Measurements from ENCODE around the gene ZNF366.

The ZNF366 gene

GRCh38 chr5:72489536-72489935 lies 17.7 kb downstream of the ZNF366 start:
- DNase-seq = no peak

- no peak for DNase-seq
These were observed 18.5 kb downstream of the ZNF366 start for GRCh38 chr5:72488756-72489155.

GRCh38 chr5:72487177-72487576 lies 20.0 kb downstream of the ZNF366 start:
- no peak for DNase-seq

- no peak for DNase-seq
These were observed 20.8 kb downstream of the ZNF366 start for GRCh38 chr5:72486371-72486770.

GRCh38 chr5:72485430-72485974 lies 21.7 kb downstream of the ZNF366 start:
- DNase-seq = no peak

GRCh38 chr5:72482046-72482445 lies 25.2 kb downstream of the ZNF366 start:
- DNase-seq = no peak

- no peak for DNase-seq
These were observed 26.4 kb downstream of the ZNF366 start for GRCh38 chr5:72480841-72481240.

GRCh38 chr5:72479921-72480320 lies 27.3 kb downstream of the ZNF366 start:
- DNase-seq = no peak

GRCh38 chr5:72478684-72479083 lies 28.5 kb downstream of the ZNF366 start:
- DNase-seq = no peak

- no peak for DNase-seq
These were observed 28.9 kb downstream of the ZNF366 start for GRCh38 chr5:72478276-72478675.

GRCh38 chr5:72477644-72478043 lies 29.6 kb downstream of the ZNF366 start:
- DNase-seq = no peak

- DNase-seq = no peak
These were observed 30.0 kb downstream of the ZNF366 start for GRCh38 chr5:72477176-72477575.

GRCh38 chr5:72476721-72477120 lies 30.5 kb downstream of the ZNF366 start:
- no peak for DNase-seq

GRCh38 chr5:72476275-72476674 lies 30.9 kb downstream of the ZNF366 start:
- no peak for DNase-seq

- DNase-seq = no peak
These were observed 32.7 kb downstream of the ZNF366 start for GRCh38 chr5:72474516-72474915.

- DNase-seq = no peak
These were observed 33.1 kb downstream of the ZNF366 start for GRCh38 chr5:72474046-72474500.

GRCh38 chr5:72472666-72473422 lies 34.4 kb downstream of the ZNF366 start:
- DNase-seq = no peak

- no peak for DNase-seq
These were observed 35.2 kb downstream of the ZNF366 start for GRCh38 chr5:72472031-72472430.

GRCh38 chr5:72470826-72471225 lies 36.4 kb downstream of the ZNF366 start:
- DNase-seq = no peak

- peak; percentile 36 for DNase-seq
These were observed 38.6 kb downstream of the ZNF366 start for GRCh38 chr5:72468606-72469005.

GRCh38 chr5:72468024-72468423 lies 39.2 kb downstream of the ZNF366 start:
- DNase-seq = no peak

GRCh38 chr5:72467461-72467860 lies 39.7 kb downstream of the ZNF366 start:
- DNase-seq = no peak

- no peak for DNase-seq
These were observed 41.3 kb downstream of the ZNF366 start for GRCh38 chr5:72465601-72466563.

- DNase-seq = no peak
These were observed 42.1 kb downstream of the ZNF366 start for GRCh38 chr5:72465066-72465465.

All from GF-D8 (cell line).